H1 (cell line): Measurements from ENCODE around the gene SMYD1. TPM values are rescaled to one million over a fixed set of nuclear protein-coding genes. Genes with fewer than 3 reads are reported as not detected.

Experiments used
- CTCF ChIA-PET: fragments of 300-600 bp; sonication (Branson Sonifier 250); formaldehyde crosslinking; loops from one replicate; lab custom pipeline; 2021; ENCODE audit not compliant: partially characterized antibody; lab: Charles Lee
- POLR2A ChIA-PET: fragments of 300-600 bp; sonication (Branson Sonifier 250); formaldehyde crosslinking; loops from one replicate; lab custom pipeline; 2021; ENCODE audit warnings: inconsistent platforms; ENCODE audit not compliant: partially characterized antibody; lab: Charles Lee
- DNase-seq, 2 experiments: peaks; one replicate each; pipeline versions ENCODE4 v3.0.0 to v3.0.0-alpha.2; 2010 to 2022; ENCODE audit warnings: low spot score in 2 of 2, low read depth in 1 of 2, mixed read lengths in 1 of 2
- FAIRE-seq: peaks from 2 replicates; lab custom pipeline; 2011; peaks lifted over from hg19 to GRCh38; lab: Jason Lieb, UNC
- H2AFZ ChIP-seq: 2 replicates; pipeline ENCODE4 v1.8.1; 2012; ENCODE audit warnings: low read length, inconsistent platforms
- H2AK5ac ChIP-seq: 2 replicates; pipeline ENCODE4 v1.6.1; 2013; ENCODE audit warnings: low read depth, low read length
- H2BK120ac ChIP-seq: replicated peaks from 2 replicates; pipeline ENCODE3; 2013; ENCODE audit warnings: low read depth, low read length, inconsistent platforms
- H2BK12ac ChIP-seq: 2 replicates; pipeline ENCODE4 v1.6.1; 2013; ENCODE audit warnings: low read depth, low read length
- H2BK15ac ChIP-seq: 2 replicates; pipeline ENCODE4 v1.6.1; 2013; ENCODE audit warnings: low read length
- H2BK20ac ChIP-seq: 2 replicates; pipeline ENCODE4 v1.6.1; 2013; ENCODE audit warnings: low read length
- H2BK5ac ChIP-seq: 2 replicates; pipeline ENCODE4 v1.6.1; 2013; ENCODE audit warnings: low read depth, low read length
- H3K14ac ChIP-seq: 2 replicates; pipeline ENCODE4 v1.6.1; 2013; ENCODE audit warnings: inconsistent platforms; ENCODE audit not compliant: insufficient read length
- H3K18ac ChIP-seq: 2 replicates; pipeline ENCODE4 v1.6.1; 2013; ENCODE audit warnings: low read length; ENCODE audit errors: extremely low read depth
- H3K23ac ChIP-seq: 2 replicates; pipeline ENCODE4 v1.6.1; 2013; ENCODE audit warnings: inconsistent platforms; ENCODE audit not compliant: insufficient read length
- H3K23me2 ChIP-seq: 2 replicates; pipeline ENCODE4 v1.6.1; 2013; ENCODE audit warnings: low read depth, low read length
- H3K27ac ChIP-seq: 2 replicates; pipeline ENCODE4 v1.6.1; 2011; ENCODE audit warnings: low read depth, low read length, inconsistent platforms
- H3K27me3 ChIP-seq, 4 experiments: replicated peaks in 1 of 4; 1 replicate in 1 of 4; 2 replicates in 3 of 4; pipeline versions ENCODE4 v1.6.1 to v1.8.1; 2011 to 2013; ENCODE audit warnings: low read length in 3 of 4, mild to moderate bottlenecking in 3 of 4, inconsistent platforms in 2 of 4, mixed read lengths in 2 of 4, moderate library complexity in 1 of 4; ENCODE audit not compliant: control insufficient read depth in 3 of 4, insufficient read depth in 3 of 4; ENCODE audit errors: extremely low read depth in 1 of 4
- H3K36me3 ChIP-seq, 4 experiments: 2 replicates each; pipeline versions ENCODE4 v1.6.1 to v1.8.1; 2011 to 2013; ENCODE audit warnings: mild to moderate bottlenecking in 4 of 4, low read length in 3 of 4, moderate library complexity in 2 of 4, control low read depth in 1 of 4, inconsistent platforms in 1 of 4; ENCODE audit not compliant: insufficient read depth in 4 of 4, control insufficient read depth in 2 of 4
- H3K4ac ChIP-seq: replicated peaks from 2 replicates; pipeline ENCODE3; 2013; ENCODE audit warnings: low read length, low read depth, mixed read lengths, inconsistent platforms; ENCODE audit not compliant: insufficient read length
- H3K4me1 ChIP-seq, 4 experiments: replicated peaks in 1 of 4; 1 replicate in 1 of 4; 2 replicates in 3 of 4; pipeline versions ENCODE4 v1.6.1 to v1.8.1; 2011 to 2013; ENCODE audit warnings: low read length in 3 of 4, inconsistent platforms in 2 of 4, mixed read lengths in 1 of 4; ENCODE audit not compliant: insufficient read depth in 4 of 4, control insufficient read depth in 3 of 4
- H3K4me2 ChIP-seq, 2 experiments: 2 replicates each; pipeline versions ENCODE4 v1.6.1 to v1.8.1; 2011 to 2013; ENCODE audit warnings: low read depth in 2 of 2, low read length in 2 of 2, control low read depth in 1 of 2, inconsistent platforms in 1 of 2, mild to moderate bottlenecking in 1 of 2; ENCODE audit not compliant: insufficient read depth in 1 of 2
- H3K4me3 ChIP-seq, 4 experiments: fragments of 200-600, 300-600 bp in 1 of 4; sonication (generic), shearing (Covaris generic), sonication (Bioruptor Twin) in 1 of 4; 2 replicates each; pipeline versions ENCODE4 v1.5.1 to v1.8.1; 2011 to 2016; ENCODE audit warnings: low read length in 4 of 4, low read depth in 3 of 4, control low read depth in 2 of 4, inconsistent platforms in 2 of 4, mild to moderate bottlenecking in 2 of 4, mixed read lengths in 1 of 4, moderate library complexity in 1 of 4; ENCODE audit not compliant: insufficient read depth in 2 of 4; ENCODE audit errors: extremely low read depth in 1 of 4
- H3K56ac ChIP-seq: replicated peaks from 2 replicates; pipeline ENCODE3; 2013; ENCODE audit warnings: low read depth, mild to moderate bottlenecking, mixed read lengths, low read length, inconsistent platforms; ENCODE audit not compliant: insufficient read length
- H3K79me1 ChIP-seq: 2 replicates; pipeline ENCODE4 v1.6.1; 2013; ENCODE audit warnings: low read depth, low read length, control low read depth
- H3K79me2 ChIP-seq, 2 experiments: 2 replicates each; pipeline versions ENCODE4 v1.6.1 to v1.8.1; 2012 to 2013; ENCODE audit warnings: low read length in 2 of 2, mild to moderate bottlenecking in 2 of 2, inconsistent platforms in 1 of 2; ENCODE audit not compliant: insufficient read depth in 2 of 2, control insufficient read depth in 1 of 2
- H3K9ac ChIP-seq, 4 experiments: replicated peaks in 1 of 4; 1 replicate in 1 of 4; 2 replicates in 3 of 4; pipeline versions ENCODE4 v1.6.1 to v1.8.1; 2011 to 2013; ENCODE audit warnings: low read depth in 3 of 4, low read length in 3 of 4, control low read depth in 2 of 4, mild to moderate bottlenecking in 2 of 4, moderate library complexity in 2 of 4, inconsistent platforms in 1 of 4; ENCODE audit errors: extremely low read depth in 1 of 4
- H3K9me3 ChIP-seq, 2 experiments: 2 replicates each; pipeline versions ENCODE4 v1.6.1 to v1.8.1; 2012 to 2013; ENCODE audit warnings: mild to moderate bottlenecking in 2 of 2, moderate library complexity in 2 of 2, control low read depth in 1 of 2, inconsistent platforms in 1 of 2, low read depth in 1 of 2, low read length in 1 of 2, mixed read lengths in 1 of 2; ENCODE audit not compliant: insufficient read depth in 2 of 2
- H4K20me1 ChIP-seq, 2 experiments: replicated peaks in 1 of 2; 2 replicates each; pipeline versions ENCODE3 to v1.8.1; 2011 to 2013; ENCODE audit warnings: inconsistent platforms in 2 of 2, low read length in 2 of 2, mild to moderate bottlenecking in 1 of 2; ENCODE audit not compliant: insufficient read depth in 2 of 2, control insufficient read depth in 1 of 2
- H4K5ac ChIP-seq: 2 replicates; pipeline ENCODE4 v1.6.1; 2013; ENCODE audit warnings: low read length, low read depth, mixed read lengths, inconsistent platforms; ENCODE audit not compliant: insufficient read length
- H4K8ac ChIP-seq: 2 replicates; pipeline ENCODE4 v1.8.0; 2013; ENCODE audit warnings: mild to moderate bottlenecking, moderate library complexity, low read length, inconsistent platforms; ENCODE audit not compliant: insufficient read depth; ENCODE audit errors: extremely low read depth
- H4K91ac ChIP-seq: replicated peaks from 2 replicates; pipeline ENCODE3; 2013; ENCODE audit warnings: low read length, mixed read lengths, inconsistent platforms; ENCODE audit not compliant: insufficient read length
- WGBS, 2 experiments: shearing (Covaris generic) in 1 of 2; methylation state at CpG; one replicate each; pipeline versions ENCODE4 v1.1.6 to v1.1.7; 2013 to 2015; ENCODE audit warnings: low lambda C conversion rate in 2 of 2, mixed read lengths in 2 of 2, inconsistent platforms in 1 of 2, low coverage in 1 of 2, missing lambda C conversion rate in 1 of 2; ENCODE audit not compliant: insufficient replicate concordance in 2 of 2, insufficient coverage in 1 of 2, insufficient read length in 1 of 2; ENCODE audit errors: extremely low coverage in 1 of 2, missing lambda C conversion rate in 1 of 2; 5-methylcytosine and 5-hydroxymethylcytosine counted together
- polyA plus RNA-seq, 7 experiments: library from polyadenylated mRNA; depleted of rRNA in 3 of 7; stranded (reverse) in 5 of 7; unstranded in 2 of 7; fragments of >200 nt in 5 of 7; fragments of 200-250 nt in 2 of 7; gene quantifications; 1 replicate in 5 of 7; 2 replicates in 1 of 7; 4 replicates in 1 of 7; pipeline versions ENCODE4 v1.2.1 to v1.2.3, GENCODE V29; 2011 to 2013; ENCODE audit warnings: missing spikeins in 2 of 7, mixed read lengths in 2 of 7
- total RNA-seq: library from RNA; stranded (reverse); fragmentation: NEBNext Ultra II Directional; extraction: Animal tissue kit (Norgen Biotek cat#: 25700); gene quantifications from 2 replicates; pipeline ENCODE4 v1.2.1, GENCODE V29; 2021

Gene SMYD1
- total and polyA plus RNA-seq, 2 of the 8 experiments (the other 6 are each of a cell fraction or from before 2014, with no cell fraction given) = 0.06 TPM; not detected in 1

- Histone ChIP-seq H3K4me3 (no peak overlapping the region), H3K27ac (no peak overlapping the region), H4K91ac (no peak overlapping the region), H2BK20ac (no peak overlapping the region), H3K4ac (no peak overlapping the region), H3K14ac (no peak overlapping the region), H3K18ac (no peak overlapping the region), H4K5ac (no peak overlapping the region), H3K36me3 (no peaks in the 10 kb centered on the region; a peak in 1 of 8 replicates), H3K56ac (no peak overlapping the region), H3K4me2 (no peak overlapping the region), H4K20me1 (no peaks in the 10 kb centered on the region), H3K4me1 (no peaks in the 10 kb centered on the region), H2BK120ac (no peak overlapping the region), H3K79me1 (no peaks in the 10 kb centered on the region), H4K8ac (no peak overlapping the region), H2BK15ac (no peak overlapping the region), H3K23ac (no peak overlapping the region), H2BK5ac (no peak overlapping the region), H2AK5ac (no peak overlapping the region), H2BK12ac (no peak overlapping the region), H3K79me2 (no peaks in the 10 kb centered on the region), H3K9me3 (peaks cover 9 to 11% of the 10 kb centered on the region in 2 experiments; a peak in 2 of 4 replicates), H3K27me3 (no peaks in the 10 kb centered on the region), H3K23me2 (no peaks in the 10 kb centered on the region), H3K9ac (no peak overlapping the region), H2AFZ (no peak overlapping the region)
- ChIA-PET POLR2A (interaction anchor here (0.5 kb wide), 2 partner anchors 61 to 93 kb away, joined by 3 read pairs; no protein-coding TSS in a partner anchor), CTCF (interaction anchor here (0.8 to 3.1 kb wide), 4 partner anchors 10 to 49 kb away, joined by 3 to 20 read pairs (median 4); no protein-coding TSS in a partner anchor)
- WGBS, 2 experiments = 94% methylated on average over 4 of the region's 4 CpGs; no CpG with 5 or more reads in 1 of the 2 experiments
- no peak for FAIRE-seq
- no peak for DNase-seq
Observed at GRCh38 chr2:88108796-88109195, 41.2 kb downstream of the SMYD1 start.
